Adrenal gland (tissue), 12 donors: Measurements from ENCODE around the gene TLE3. TPM values are rescaled to one million over a fixed set of nuclear protein-coding genes. Genes with fewer than 3 reads are reported as not detected.
A peak's percentile ranks its signal among the peaks of the same experiment; 100 is the strongest.

Experiments
- DNase-seq, 7 donors: peaks; one replicate each; pipeline ENCODE4 v3.0.0-alpha.2; 2019 to 2020
- H3K27ac ChIP-seq, 5 donors: fragments of 200-600 bp; sonication (generic) in 4 of 5; 1 replicate in 3 of 5; 2 replicates in 2 of 5; pipeline versions ENCODE4 v1.5.1 to v1.8.0; 2016 to 2020; ENCODE audit warnings: mild to moderate bottlenecking in 1 of 5
- H3K27me3 ChIP-seq: fragments of 200-600 bp; 2 replicates; pipeline ENCODE4 v1.8.0; 2021
- H3K36me3 ChIP-seq, 2 donors: fragments of 200-600 bp; replicated peaks in 1 of 2; 1 replicate in 1 of 2; 2 replicates in 1 of 2; pipeline versions ENCODE4 v1.5.1 to v1.8.0; 2018 to 2022
- H3K4me1 ChIP-seq, 2 donors: fragments of 200-600 bp; replicated peaks in 1 of 2; 1 replicate in 1 of 2; 2 replicates in 1 of 2; pipeline versions ENCODE4 v1.5.1 to v1.8.0; 2018 to 2021
- H3K4me3 ChIP-seq, 4 donors: fragments of 200-600 bp; sonication (generic) in 3 of 4; one replicate each; pipeline ENCODE4 v1.5.1; 2016 to 2018
- H3K9me3 ChIP-seq, 3 donors: fragments of 200-600 bp; sonication (generic) in 1 of 3; replicated peaks in 1 of 3; 1 replicate in 2 of 3; 2 replicates in 1 of 3; pipeline versions ENCODE4 v1.5.1 to v1.8.0; 2016 to 2021
- CTCF ChIP-seq, 6 experiments: fragments of 450-650 bp in 4 of 6; fragments of 200-600 bp in 2 of 6; sonication (generic) in 1 of 6; IDR thresholded peaks; 1 replicate in 5 of 6; 2 replicates in 1 of 6; pipeline versions ENCODE4 v1.5.1 to v1.8.0; 2016 to 2021; ENCODE audit warnings: antibody characterized with exemption in 6 of 6, mild to moderate bottlenecking in 2 of 6, moderate library complexity in 1 of 6
- POLR2A ChIP-seq, 2 donors: fragments of 450-650 bp; IDR thresholded peaks; one replicate each; pipeline ENCODE4 v1.6.1; 2017; ENCODE audit warnings: antibody characterized with exemption in 2 of 2, mild to moderate bottlenecking in 2 of 2, moderate library complexity in 1 of 2
- WGBS, 4 donors: extraction: QIAGEN DNeasy Blood & Tissue Kit in 2 of 4; methylation state at CpG; one replicate each; pipeline versions ENCODE4 v1.1.5 to v1.1.7; 2013 to 2017; 5-methylcytosine and 5-hydroxymethylcytosine counted together
- intact Hi-C, 2 donors: fragments of 100-400 bp; cut with DNase I; formaldehyde crosslinking; loops; one replicate each; pipeline versions ENCODE4 v1.14.1 to v1.15.0; 2022 to 2023
- polyA plus RNA-seq, 3 donors: library from polyadenylated mRNA; stranded (reverse); fragments of 200-250 nt in 2 of 3; fragments of 350-450 nt in 1 of 3; fragmentation: Illumina TruSeq in 1 of 3; extraction: RNeasy Lipid Tissue Mini Kit (QIAGEN cat#74804) in 1 of 3; gene quantifications; one replicate each; pipeline ENCODE4 v1.2.3, GENCODE V29; 2013 to 2014
- total RNA-seq, 9 donors: library from RNA; depleted of rRNA in 4 of 9; stranded (reverse); fragments of >200 nt in 4 of 9; fragments of 120-200 nt in 1 of 9; fragmentation: NEBNext Ultra II Directional in 1 of 9; extraction: Animal tissue kit (Norgen Biotek cat#: 25700) in 1 of 9; gene quantifications; one replicate each; pipeline versions ENCODE4 v1.1.0 to v1.2.4, GENCODE V29; 2013 to 2023
- donor health status: healthy with polysubstance abuse.
- donor health status: Bipolar disorder and iron deficiency.
- donor health status: DM: yes; HTN: yes; CAD: no.
- donor health status: DM: no; HTN: no; CAD: no.
- donor health status: DM: no; HTN: no; CAD: no.
- donor health status: DM: yes; HTN: yes; CAD: no.

TLE3 gene
- total and polyA plus RNA-seq, 12 donors: 1.6 to 73.3 (median 28.1) TPM

DNA sequence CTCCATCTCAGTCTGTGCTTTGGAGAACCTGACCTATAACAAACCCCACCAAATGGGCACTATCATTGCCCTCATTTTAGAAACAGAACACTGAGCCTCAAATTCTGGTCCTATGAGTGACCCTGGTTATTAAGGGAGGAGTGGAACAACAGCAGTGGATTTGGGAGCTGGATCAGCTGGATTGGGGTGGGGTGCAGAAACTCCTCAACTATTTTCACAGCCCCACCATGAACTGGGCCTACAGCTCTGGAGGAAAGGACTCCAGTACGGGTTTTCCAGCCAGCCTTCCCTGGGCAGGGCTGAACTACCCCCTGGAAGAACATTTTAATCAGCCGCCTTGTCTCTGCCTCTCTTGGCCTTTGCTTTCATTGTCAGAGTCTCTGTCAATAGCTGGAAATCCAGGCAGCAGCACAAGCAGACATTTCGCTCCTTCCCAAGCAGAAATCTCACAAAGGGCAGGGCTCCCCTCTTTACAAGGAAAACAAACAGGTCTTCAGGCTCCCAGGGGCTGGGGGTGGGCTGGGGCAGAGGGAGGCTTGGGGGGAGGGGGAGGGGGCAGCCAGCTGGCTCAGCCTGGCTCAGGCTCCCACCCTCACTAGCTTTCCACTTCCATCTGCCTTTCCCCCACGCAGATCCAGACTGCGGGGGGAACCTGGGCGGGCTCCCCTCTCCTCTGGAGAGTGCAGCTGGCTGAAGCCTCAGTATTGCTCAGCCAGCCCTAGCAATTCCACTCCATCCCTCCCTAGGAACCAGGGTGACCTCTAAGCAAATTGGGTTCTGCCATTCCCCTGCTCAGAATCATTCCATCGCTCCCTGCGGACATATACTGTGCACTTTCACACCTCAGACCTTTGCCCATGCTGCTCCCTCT is 13.7 kb upstream of the TLE3 start:
- Histone ChIP-seq H3K4me3 (peak overlapping the region in 1 of 4 donors; percentile 46), H3K4me1 (peaks cover 8 to 16% of the 10 kb centered on the region in 2 donors), H3K27ac (peak overlapping the region; percentile 48 to 93 (median 71)), H3K27me3 (no peaks in the 10 kb centered on the region), H3K9me3 (no peaks in the 10 kb centered on the region), H3K36me3 (no peaks in the 10 kb centered on the region)
- DNase-seq: peak; percentile 79 to 88 (median 83)
- intact Hi-C loops: no loop called here
- 11 to 18% (median 12%) methylated on average over 5 to 8 of the region's 8 CpGs for WGBS, 4 donors
- peak; percentile 55 to 73 for TF ChIP-seq POLR2A (IDR thresholded peaks at IDR 0.05)
- peak in 1 of 6 experiments; percentile 10 for TF ChIP-seq CTCF (IDR thresholded peaks at IDR 0.05)

GRCh38 chr15:70109978-70110377 is 12.3 kb upstream of the TLE3 start:
- TF ChIP-seq POLR2A (IDR thresholded peaks at IDR 0.05): no peak
- no peak for TF ChIP-seq CTCF (IDR thresholded peaks at IDR 0.05)
- Histone ChIP-seq H3K9me3 (no peaks in the 10 kb centered on the region), H3K4me1 (peaks cover 8 to 16% of the 10 kb centered on the region in 2 donors), H3K27me3 (no peaks in the 10 kb centered on the region), H3K27ac (no peak overlapping the region), H3K36me3 (no peaks in the 10 kb centered on the region), H3K4me3 (no peak overlapping the region)
- 91 to 100% (median 95%) methylated on average over 2 of the region's 2 CpGs for WGBS, 4 donors
- intact Hi-C loops: no loop called here
- no peak for DNase-seq

DNA sequence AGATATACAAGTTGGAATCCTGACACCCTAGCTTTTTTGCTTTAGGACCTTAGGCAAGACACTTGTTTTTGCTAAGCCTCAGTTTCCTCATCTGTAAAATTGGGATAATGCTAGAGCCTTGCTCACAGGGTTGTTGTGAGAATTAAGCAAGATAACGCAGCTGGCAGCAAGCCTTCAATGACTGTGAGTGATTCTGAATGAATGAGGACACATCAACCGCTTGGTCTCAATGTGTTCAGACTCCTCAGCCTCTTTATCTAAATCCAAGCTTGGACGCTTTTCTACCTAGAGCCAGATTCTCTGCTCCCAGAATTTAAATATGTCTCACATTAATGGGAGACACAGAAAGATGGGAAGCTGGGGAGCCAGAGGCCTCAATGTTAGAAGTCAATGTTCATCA is 11.8 kb upstream of the TLE3 start:
- no peaks in the 10 kb centered on the region for H3K9me3 ChIP-seq
- H3K27me3 ChIP-seq: no peaks in the 10 kb centered on the region
- no peaks in the 10 kb centered on the region for H3K36me3 ChIP-seq
- DNase-seq: no peak
- peaks cover 8 to 16% of the 10 kb centered on the region in 2 donors for H3K4me1 ChIP-seq
- no peak overlapping the region for H3K27ac ChIP-seq
- H3K4me3 ChIP-seq: no peak overlapping the region
- TF ChIP-seq CTCF (IDR thresholded peaks at IDR 0.05) (no peak), POLR2A (IDR thresholded peaks at IDR 0.05) (no peak)
- WGBS, 4 donors: 93 to 100% (median 95%) methylated on average over 3 of the region's 3 CpGs
- intact Hi-C loops: no loop called here

GRCh38 chr15:70103880-70104626 is 6.3 kb upstream of the TLE3 start:
- no peak overlapping the region for H3K27ac ChIP-seq
- DNase-seq: no peak
- no peaks in the 10 kb centered on the region for H3K36me3 ChIP-seq
- 88 to 99% (median 89%) methylated on average over 6 to 7 of the region's 7 CpGs for WGBS, 4 donors
- no peak overlapping the region for H3K4me3 ChIP-seq
- TF ChIP-seq POLR2A (IDR thresholded peaks at IDR 0.05) (no peak), CTCF (IDR thresholded peaks at IDR 0.05) (no peak)
- no peaks in the 10 kb centered on the region for H3K27me3 ChIP-seq
- H3K4me1 ChIP-seq: peaks cover 19 to 34% of the 10 kb centered on the region in 2 donors
- intact Hi-C loops: no loop called here
- no peaks in the 10 kb centered on the region for H3K9me3 ChIP-seq
